SH-SY5Y (cell line): Measurements from ENCODE around the gene RAP1GAP.

Experiments used
- GATA2 ChIP-seq: IDR thresholded peaks from 2 replicates; pipeline ENCODE4 v1.6.1; 2011; ENCODE audit warnings: mild to moderate bottlenecking, low read depth, low read length
- GATA3 ChIP-seq: IDR thresholded peaks from 2 replicates; pipeline ENCODE4 v1.6.1; 2011; ENCODE audit warnings: low read depth, mild to moderate bottlenecking, low read length, moderate library complexity

DNA sequence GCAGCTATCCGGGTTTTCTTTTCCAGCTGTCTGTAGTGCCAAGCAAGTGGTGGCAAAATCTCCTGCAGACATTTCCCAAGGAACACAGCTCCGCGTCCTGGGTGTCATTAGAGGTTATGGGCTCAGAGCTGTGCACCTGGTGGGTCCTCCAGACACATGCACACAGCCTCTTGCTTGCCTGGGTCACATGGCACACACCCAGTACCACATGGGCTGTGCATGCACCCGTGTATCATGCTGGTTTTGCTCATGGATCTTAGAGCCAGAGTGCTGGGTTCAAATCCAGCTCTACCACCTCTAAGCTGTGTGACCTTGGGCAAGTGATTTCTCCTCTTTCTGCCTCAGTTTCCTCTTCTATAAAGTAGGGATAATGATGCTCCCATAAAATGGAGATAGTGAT is 98.3 kb downstream of the RAP1GAP start:
- TF ChIP-seq GATA2 = no peak
- no peak for TF ChIP-seq GATA3
